Measurements from ENCODE around the gene DIAPH2. TPM values are rescaled to one million over a fixed set of nuclear protein-coding genes. Genes with fewer than 3 reads are reported as not detected.

The DIAPH2 gene
- total RNA-seq, 4 donors from 2014 or later, result 39.5 to 61.0 (median 56.5) TPM

DNA sequence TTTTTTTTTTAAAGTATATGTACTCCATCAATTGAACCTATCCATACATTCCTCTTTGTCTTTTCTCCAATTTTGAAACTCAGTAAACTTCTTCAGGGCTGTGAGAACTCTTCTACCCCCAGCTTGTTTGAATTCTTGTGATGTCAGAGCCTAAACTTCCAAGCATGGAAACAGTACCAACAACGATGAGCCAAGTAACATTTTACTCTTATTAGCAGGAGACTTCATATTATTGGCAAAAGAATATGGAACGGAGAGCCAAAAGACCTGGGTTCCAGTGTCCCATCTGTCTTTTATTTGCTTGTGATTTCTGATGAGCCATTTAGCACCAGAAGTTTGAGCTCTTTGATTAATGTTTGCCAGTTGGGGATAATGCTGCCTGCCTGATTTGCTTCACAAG lies 5.3 kb downstream of the DIAPH2 start:
- no peak for TF ChIP-seq EP300 (IDR thresholded peaks at IDR 0.05; ENCODE audit: low read depth)
- no peak for TF ChIP-seq POLR2AphosphoS5 (IDR thresholded peaks at IDR 0.05)
- TF ChIP-seq, protein P1, sequence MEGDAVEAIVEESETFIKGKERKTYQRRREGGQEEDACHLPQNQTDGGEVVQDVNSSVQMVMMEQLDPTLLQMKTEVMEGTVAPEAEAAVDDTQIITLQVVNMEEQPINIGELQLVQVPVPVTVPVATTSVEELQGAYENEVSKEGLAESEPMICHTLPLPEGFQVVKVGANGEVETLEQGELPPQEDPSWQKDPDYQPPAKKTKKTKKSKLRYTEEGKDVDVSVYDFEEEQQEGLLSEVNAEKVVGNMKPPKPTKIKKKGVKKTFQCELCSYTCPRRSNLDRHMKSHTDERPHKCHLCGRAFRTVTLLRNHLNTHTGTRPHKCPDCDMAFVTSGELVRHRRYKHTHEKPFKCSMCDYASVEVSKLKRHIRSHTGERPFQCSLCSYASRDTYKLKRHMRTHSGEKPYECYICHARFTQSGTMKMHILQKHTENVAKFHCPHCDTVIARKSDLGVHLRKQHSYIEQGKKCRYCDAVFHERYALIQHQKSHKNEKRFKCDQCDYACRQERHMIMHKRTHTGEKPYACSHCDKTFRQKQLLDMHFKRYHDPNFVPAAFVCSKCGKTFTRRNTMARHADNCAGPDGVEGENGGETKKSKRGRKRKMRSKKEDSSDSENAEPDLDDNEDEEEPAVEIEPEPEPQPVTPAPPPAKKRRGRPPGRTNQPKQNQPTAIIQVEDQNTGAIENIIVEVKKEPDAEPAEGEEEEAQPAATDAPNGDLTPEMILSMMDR (IDR thresholded peaks at IDR 0.05), result no peak
- no peak for TF ChIP-seq POLR2A (IDR thresholded peaks at IDR 0.05)
- in situ Hi-C loops (cut with MboI; ENCODE audit: low pct_ligation_motif_present in 1 of 4, low pct_unique_long_range_greater_than_20kb in 1 of 4, low sequenced_read_pairs in 3 of 4) (no loop called here), intact Hi-C loops (cut with DNase I; ENCODE audit: low total_unique reads) (no loop called here)
- H3K36me3 ChIP-seq, result no peaks in the 10 kb centered on the region
- no peak overlapping the region for H3K27ac ChIP-seq
- no peak overlapping the region for H3K4me3 ChIP-seq
- 66% methylated on average over 2 of the region's 2 CpGs; no CpG with 5 or more reads in 1 of the 2 donors for WGBS, 2 donors (ENCODE audit: low coverage in 1 of 2)
- no peaks in the 10 kb centered on the region for H3K27me3 ChIP-seq
- H3K9me3 ChIP-seq, result no peaks in the 10 kb centered on the region
- H3K4me1 ChIP-seq, result peaks cover 0 to 5% (median 0%) of the 10 kb centered on the region in 4 donors
- DNase-seq, result no peak

DNA sequence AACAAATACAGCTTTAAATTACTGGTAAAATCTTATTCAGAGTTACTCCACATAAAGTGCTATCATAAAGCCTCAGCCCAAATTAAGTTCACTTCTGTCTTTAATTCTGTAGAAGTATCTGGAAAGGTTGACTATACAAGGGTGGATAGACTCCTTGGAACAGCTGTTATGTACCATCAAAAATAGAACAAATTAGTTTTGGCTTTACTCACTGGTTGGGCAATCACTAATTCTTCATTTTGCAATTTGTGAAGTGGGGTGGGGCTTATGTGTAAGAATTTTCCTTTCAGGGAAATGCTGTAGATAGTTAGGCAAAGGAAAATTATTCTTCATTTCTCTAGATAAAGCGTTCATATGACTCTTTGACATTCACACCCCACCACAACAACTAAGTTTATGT lies 7.8 kb downstream of the DIAPH2 start:
- no peak overlapping the region for H3K27ac ChIP-seq
- H3K27me3 ChIP-seq, result no peaks in the 10 kb centered on the region
- H3K9me3 ChIP-seq, result no peaks in the 10 kb centered on the region
- no peaks in the 10 kb centered on the region for H3K36me3 ChIP-seq
- no peak overlapping the region for H3K4me3 ChIP-seq
- DNase-seq, result no peak
- TF ChIP-seq EP300 (IDR thresholded peaks at IDR 0.05; ENCODE audit: low read depth), result no peak
- TF ChIP-seq, protein P1 (IDR thresholded peaks at IDR 0.05), result no peak
- no peak for TF ChIP-seq POLR2A (IDR thresholded peaks at IDR 0.05)
- no peak for TF ChIP-seq POLR2AphosphoS5 (IDR thresholded peaks at IDR 0.05)
- intact Hi-C loops (cut with DNase I; ENCODE audit: low total_unique reads) (no loop called here), in situ Hi-C loops (cut with MboI; ENCODE audit: low pct_ligation_motif_present in 1 of 4, low pct_unique_long_range_greater_than_20kb in 1 of 4, low sequenced_read_pairs in 3 of 4) (no loop called here)
- peaks cover 0 to 5% (median 0%) of the 10 kb centered on the region in 4 donors for H3K4me1 ChIP-seq
- 50 to 79% methylated on average over 1 of the region's 1 CpG for WGBS, 2 donors (ENCODE audit: low coverage in 1 of 2)

DNA sequence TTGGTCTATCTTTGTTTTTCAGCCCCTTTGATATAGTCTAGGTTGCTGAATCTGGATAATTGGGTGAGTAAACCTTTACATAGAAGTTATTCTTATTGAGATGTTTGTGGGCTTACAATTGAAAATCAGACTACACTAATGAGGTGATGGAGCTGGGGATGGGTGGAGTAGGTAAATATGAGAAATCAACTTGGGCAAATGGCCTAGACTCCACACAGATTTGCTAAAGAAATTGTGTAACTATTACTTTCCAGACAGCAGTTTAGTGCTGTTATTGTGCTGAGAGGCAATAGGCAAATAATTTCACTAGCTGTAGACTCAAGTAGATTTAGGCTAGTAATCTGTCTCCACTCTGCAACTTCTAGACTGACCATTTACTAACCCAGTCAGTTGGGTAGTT lies 8.2 kb downstream of the DIAPH2 start:
- intact Hi-C loops (cut with DNase I; ENCODE audit: low total_unique reads) (no loop called here), in situ Hi-C loops (cut with MboI; ENCODE audit: low pct_ligation_motif_present in 1 of 4, low pct_unique_long_range_greater_than_20kb in 1 of 4, low sequenced_read_pairs in 3 of 4) (no loop called here)
- no peak overlapping the region for H3K4me3 ChIP-seq
- H3K27ac ChIP-seq, result no peak overlapping the region
- TF ChIP-seq POLR2A (IDR thresholded peaks at IDR 0.05) (no peak), EP300 (IDR thresholded peaks at IDR 0.05; ENCODE audit: low read depth) (no peak), POLR2AphosphoS5 (IDR thresholded peaks at IDR 0.05) (no peak)
- TF ChIP-seq, protein P1 (IDR thresholded peaks at IDR 0.05), result no peak
- no peaks in the 10 kb centered on the region for H3K9me3 ChIP-seq
- DNase-seq, result no peak
- H3K36me3 ChIP-seq, result no peaks in the 10 kb centered on the region
- H3K4me1 ChIP-seq, result peaks cover 0 to 5% (median 0%) of the 10 kb centered on the region in 4 donors
- H3K27me3 ChIP-seq, result no peaks in the 10 kb centered on the region

DNA sequence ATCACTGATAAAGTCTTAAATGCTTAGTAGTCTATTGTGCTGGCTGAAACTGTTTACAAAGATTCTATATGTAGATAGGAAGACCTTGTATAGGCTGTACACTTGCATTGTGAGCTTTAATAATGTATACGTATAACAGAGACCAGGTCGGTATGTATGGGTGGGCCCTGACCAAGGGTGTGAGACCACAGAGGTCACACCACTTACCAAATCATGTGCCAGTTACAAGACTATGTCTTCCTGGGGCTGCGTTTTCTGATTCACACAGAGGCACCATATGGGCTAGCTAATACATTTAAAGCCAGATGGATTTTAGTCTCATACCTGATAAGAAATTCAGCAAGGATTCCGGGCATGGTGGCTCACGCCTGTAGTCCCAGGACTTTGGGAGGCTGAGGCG lies 8.8 kb downstream of the DIAPH2 start:
- no peaks in the 10 kb centered on the region for H3K36me3 ChIP-seq
- in situ Hi-C loops (cut with MboI; ENCODE audit: low pct_ligation_motif_present in 1 of 4, low pct_unique_long_range_greater_than_20kb in 1 of 4, low sequenced_read_pairs in 3 of 4) (no loop called here), intact Hi-C loops (cut with DNase I; ENCODE audit: low total_unique reads) (no loop called here)
- TF ChIP-seq EP300 (IDR thresholded peaks at IDR 0.05; ENCODE audit: low read depth), result no peak
- TF ChIP-seq POLR2AphosphoS5 (IDR thresholded peaks at IDR 0.05), result no peak
- TF ChIP-seq, protein P1 (IDR thresholded peaks at IDR 0.05), result no peak
- no peak for TF ChIP-seq POLR2A (IDR thresholded peaks at IDR 0.05)
- no peak overlapping the region for H3K27ac ChIP-seq
- 94% methylated on average over 6 of the region's 6 CpGs; no CpG with 5 or more reads in 1 of the 2 donors for WGBS, 2 donors (ENCODE audit: low coverage in 1 of 2)
- no peak for DNase-seq
- H3K4me3 ChIP-seq, result no peak overlapping the region
- H3K27me3 ChIP-seq, result no peaks in the 10 kb centered on the region
- H3K9me3 ChIP-seq, result no peaks in the 10 kb centered on the region
- peaks cover 0 to 5% (median 0%) of the 10 kb centered on the region in 4 donors for H3K4me1 ChIP-seq
